Measurements from ENCODE around the gene RAB29.

Gene RAB29

GRCh38 chr1:205719762-205720161, 55.5 kb downstream of the RAB29 start:
- DNase-seq: no peak

GRCh38 chr1:205719015-205719414, 56.3 kb downstream of the RAB29 start:
- no peak for DNase-seq
